T-cell (primary cell): ENCODE measurements around the gene CLDN25. TPM values are rescaled to one million over a fixed set of nuclear protein-coding genes. Genes with fewer than 3 reads are reported as not detected.
"Not testable (repeated sequence)": the region's sequence is repeated elsewhere in the genome, so short reads cannot be mapped to it uniquely, and the experiment has no call there.

Experiments used
- ATAC-seq, 4 experiments: fragments of 200-7000 bp in 3 of 4; fragments of 150-1000 bp in 1 of 4; cut with Tn5 transposase; replicated peaks in 1 of 4; 1 replicate in 3 of 4; 2 replicates in 1 of 4; pipeline ENCODE4 v1.10.0; 2021; ENCODE audit warnings: moderate library complexity in 3 of 4, mild to moderate bottlenecking in 2 of 4, moderate number of reproducible peaks in 1 of 4
- CTCF ChIA-PET, 2 donors: fragments of 300-600 bp; sonication (Branson Sonifier 250); formaldehyde crosslinking; loops; one replicate each; lab custom pipeline; 2022; ENCODE audit warnings: antibody characterized with exemption in 2 of 2; lab: Charles Lee
- POLR2A ChIA-PET, 2 donors: fragments of 300-600 bp; sonication (Branson Sonifier 250); formaldehyde crosslinking; loops; one replicate each; lab custom pipeline; 2022; ENCODE audit warnings: antibody characterized with exemption in 2 of 2; lab: Charles Lee
- DNase-seq, 35 experiments: peaks; one replicate each; pipeline versions ENCODE4 v3.0.0 to v3.0.0-alpha.2; 2013 to 2023
- H3K27ac ChIP-seq: one replicate; pipeline ENCODE4 v1.5.1; 2013; ENCODE audit warnings: low read length
- H3K27me3 ChIP-seq, 2 experiments: replicated peaks in 1 of 2; 1 replicate in 1 of 2; 2 replicates in 1 of 2; pipeline versions ENCODE4 v1.6.1 to v1.7.0; 2013; ENCODE audit warnings: low read length in 1 of 2, mixed read lengths in 1 of 2; ENCODE audit not compliant: control insufficient read depth in 2 of 2, insufficient read depth in 2 of 2; ENCODE audit errors: extremely low read depth in 1 of 2
- H3K36me3 ChIP-seq, 2 donors: 1 replicate in 1 of 2; 2 replicates in 1 of 2; pipeline versions ENCODE4 v1.6.1 to v1.7.0; 2013; ENCODE audit warnings: low read length in 1 of 2; ENCODE audit not compliant: control insufficient read depth in 2 of 2, insufficient read depth in 1 of 2; ENCODE audit errors: extremely low read depth in 1 of 2
- H3K4me1 ChIP-seq, 2 experiments: 1 replicate in 1 of 2; 2 replicates in 1 of 2; pipeline versions ENCODE4 v1.6.1 to v1.7.0; 2013; ENCODE audit warnings: low read length in 2 of 2, mixed read lengths in 1 of 2; ENCODE audit not compliant: insufficient read depth in 2 of 2, control insufficient read depth in 1 of 2; ENCODE audit errors: extremely low read depth in 1 of 2
- H3K4me3 ChIP-seq, 2 donors: 1 replicate in 1 of 2; 2 replicates in 1 of 2; pipeline versions ENCODE4 v1.5.1 to v1.7.0; 2013; ENCODE audit warnings: mild to moderate bottlenecking in 2 of 2, low read length in 1 of 2, moderate library complexity in 1 of 2; ENCODE audit not compliant: control insufficient read depth in 1 of 2; ENCODE audit errors: extremely low read depth in 1 of 2
- H3K9me3 ChIP-seq: 2 replicates; pipeline ENCODE4 v1.7.0; 2013
- H3K27ac Mint-ChIP-seq, 2 donors: one replicate each; pipeline ENCODE4 v1.8.0; 2020 to 2021; ENCODE audit warnings: mild to moderate bottlenecking in 2 of 2, mixed read lengths in 2 of 2
- H3K27me3 Mint-ChIP-seq, 2 donors: one replicate each; pipeline ENCODE4 v1.8.0; 2021 to 2022; ENCODE audit warnings: mixed read lengths in 2 of 2
- H3K36me3 Mint-ChIP-seq: one replicate; pipeline ENCODE4 v1.8.0; 2021; ENCODE audit warnings: mixed read lengths
- H3K4me1 Mint-ChIP-seq, 3 donors: one replicate each; pipeline ENCODE4 v1.8.0; 2020 to 2022; ENCODE audit warnings: mixed read lengths in 3 of 3, mild to moderate bottlenecking in 1 of 3
- H3K4me3 Mint-ChIP-seq, 3 donors: one replicate each; pipeline ENCODE4 v1.8.0; 2020 to 2022; ENCODE audit warnings: mild to moderate bottlenecking in 3 of 3, mixed read lengths in 3 of 3, moderate library complexity in 3 of 3
- H3K9me3 Mint-ChIP-seq, 3 donors: one replicate each; pipeline ENCODE4 v1.8.0; 2020 to 2022; ENCODE audit warnings: mixed read lengths in 3 of 3
- WGBS: methylation state at CpG from one replicate; pipeline ENCODE4 v1.1.5; 2013; ENCODE audit warnings: missing lambda C conversion rate; ENCODE audit not compliant: insufficient coverage; 5-methylcytosine and 5-hydroxymethylcytosine counted together
- total RNA-seq, 35 experiments: library from RNA in 6 of 35; stranded (reverse) in 6 of 35; fragments of 120-200 nt in 1 of 35; gene quantifications; one replicate each; pipeline versions ENCODE4 v1.2.1 to v1.2.4 and lab custom pipeline; 2013 to 2026

Gene CLDN25
- total RNA-seq, 5 donors from 2014 or later (not counting 1 experiment from before 2014, with no cell fraction given) = not detected

- peaks cover 11 to 26% (median 22%) of the 10 kb centered on the region in 3 donors for H3K4me1 Mint-ChIP-seq
- H3K4me3 ChIP-seq, DNase-seq, H3K27me3 Mint-ChIP-seq, H3K27me3 ChIP-seq, H3K27ac Mint-ChIP-seq, H3K9me3 Mint-ChIP-seq, H3K4me1 ChIP-seq, ATAC-seq, POLR2A ChIA-PET, H3K4me3 Mint-ChIP-seq, H3K27ac ChIP-seq, H3K9me3 ChIP-seq: not testable (repeated sequence)
- no CpG with 5 or more reads among the region's 2 CpGs for WGBS
- peaks cover under 1 to 33% of the 10 kb centered on the region in 2 donors for H3K36me3 ChIP-seq
- CTCF ChIA-PET = interaction anchor here in 1 of 2 donors (0.6 kb wide), 1 partner anchor 11 kb away, joined by 3 read pairs; the partner anchor contains the start of gene ZW10
- peaks cover 58% of the 10 kb centered on the region for H3K36me3 Mint-ChIP-seq
Observed at GRCh38 chr11:113763040-113763439, 16.6 kb upstream of the CLDN25 start.

DNA sequence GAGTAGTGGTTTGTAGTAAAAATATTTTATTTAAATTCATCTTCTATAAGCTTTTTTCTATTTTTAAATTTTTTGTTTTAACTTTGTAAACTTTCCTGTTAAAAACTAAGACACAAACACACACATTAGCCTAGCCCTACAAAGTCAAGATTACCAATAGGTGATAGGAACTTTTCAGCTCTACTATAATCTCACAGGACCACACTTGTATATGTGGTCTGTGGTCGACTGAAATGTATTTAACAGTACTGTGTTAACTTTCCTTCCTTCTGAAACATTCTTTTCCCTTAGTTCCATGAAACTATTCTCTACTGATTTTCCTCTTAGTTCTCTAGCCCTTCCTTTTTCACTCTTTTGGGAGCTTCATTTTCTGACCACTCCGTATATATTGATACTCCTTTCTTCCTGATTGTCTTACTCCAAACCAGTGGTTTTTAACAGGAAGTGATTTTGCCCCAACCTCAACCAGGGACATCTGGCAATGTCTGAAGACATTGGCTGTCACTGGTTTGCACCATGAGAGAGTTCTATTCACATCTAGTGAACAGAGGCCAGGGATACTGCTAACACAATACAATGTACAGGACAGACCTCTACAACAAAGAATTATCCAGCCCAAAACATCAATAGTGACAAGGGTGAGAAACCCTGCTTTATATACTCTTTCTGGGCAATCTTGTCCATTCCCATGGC, 14.9 kb upstream of the CLDN25 start:
- no peaks in the 10 kb centered on the region for H3K9me3 Mint-ChIP-seq
- no peaks in the 10 kb centered on the region for H3K27me3 ChIP-seq
- DNase-seq = no peak
- H3K36me3 ChIP-seq = peaks cover 5 to 28% of the 10 kb centered on the region in 2 donors
- no peak overlapping the region for H3K4me3 Mint-ChIP-seq
- no peaks in the 10 kb centered on the region for H3K27me3 Mint-ChIP-seq
- H3K36me3 Mint-ChIP-seq = peaks cover 51% of the 10 kb centered on the region
- no peaks in the 10 kb centered on the region for H3K9me3 ChIP-seq
- H3K27ac ChIP-seq = no peak overlapping the region
- ChIA-PET CTCF (interaction anchor here in 1 of 2 donors (0.6 kb wide), 1 partner anchor 132 kb away, joined by 4 read pairs; no protein-coding TSS in a partner anchor), POLR2A (interaction anchor here in 1 of 2 donors (0.6 kb wide), 2 partner anchors 35 to 207 kb away, joined by 3 read pairs; no protein-coding TSS in a partner anchor)
- no CpG with 5 or more reads among the region's 2 CpGs for WGBS
- no peak overlapping the region for H3K4me3 ChIP-seq
- H3K4me1 Mint-ChIP-seq = peaks cover 12 to 32% (median 28%) of the 10 kb centered on the region in 3 donors
- H3K27ac Mint-ChIP-seq = no peak overlapping the region
- ATAC-seq = no peak
- no peaks in the 10 kb centered on the region for H3K4me1 ChIP-seq

GRCh38 chr11:113771964-113772363, 7.6 kb upstream of the CLDN25 start:
- ChIA-PET CTCF (interaction anchor here in 1 of 2 donors (0.7 kb wide), 1 partner anchor 184 kb away, joined by 3 read pairs; no protein-coding TSS in a partner anchor), POLR2A (no interaction called here)
- peaks cover 5 to 8% of the 10 kb centered on the region in 2 donors for H3K36me3 ChIP-seq
- H3K9me3 ChIP-seq = no peaks in the 10 kb centered on the region
- peaks cover 33 to 42% (median 36%) of the 10 kb centered on the region in 3 donors for H3K4me1 Mint-ChIP-seq
- peaks cover 4 to 13% of the 10 kb centered on the region in 2 experiments for H3K4me1 ChIP-seq
- ATAC-seq (no peak), DNase-seq (no peak)
- H3K4me3 ChIP-seq = no peak overlapping the region
- no peak overlapping the region for H3K27ac ChIP-seq
- peaks cover 18% of the 10 kb centered on the region for H3K36me3 Mint-ChIP-seq
- H3K27me3 Mint-ChIP-seq = peaks cover 0 to 4% of the 10 kb centered on the region in 2 donors
- no CpG with 5 or more reads among the region's 3 CpGs for WGBS
- H3K9me3 Mint-ChIP-seq = no peaks in the 10 kb centered on the region
- H3K27me3 ChIP-seq = no peaks in the 10 kb centered on the region
- peak overlapping the region; percentile 97 to 100 (median 99) for H3K4me3 Mint-ChIP-seq
- H3K27ac Mint-ChIP-seq = no peak overlapping the region

- H3K27me3 Mint-ChIP-seq = peaks cover 2 to 6% of the 10 kb centered on the region in 2 donors
- DNase-seq (peak in 1 of 35 experiments; percentile 0), ATAC-seq (peak in 1 of 4 experiments; percentile 6)
- H3K27ac ChIP-seq = peak overlapping the region; percentile 28
- H3K36me3 ChIP-seq = peaks cover 4 to 7% of the 10 kb centered on the region in 2 donors
- H3K4me3 Mint-ChIP-seq = peak overlapping the region; percentile 97 to 100 (median 99)
- peaks cover 4 to 13% of the 10 kb centered on the region in 2 experiments for H3K4me1 ChIP-seq
- H3K9me3 Mint-ChIP-seq = no peaks in the 10 kb centered on the region
- CTCF ChIA-PET = interaction anchor here in 1 of 2 donors (0.6 to 1.0 kb wide), 3 partner anchors 9 to 398 kb away, joined by 3 read pairs; no protein-coding TSS in a partner anchor
- peak overlapping the region; percentile 82 to 92 for H3K27ac Mint-ChIP-seq
- H3K9me3 ChIP-seq = no peaks in the 10 kb centered on the region
- H3K4me1 Mint-ChIP-seq = peaks cover 22 to 33% (median 26%) of the 10 kb centered on the region in 3 donors
- H3K4me3 ChIP-seq = peak overlapping the region; percentile 82 to 92
- 0% methylated on average over 7 of the region's 10 CpGs for WGBS
- H3K27me3 ChIP-seq = no peaks in the 10 kb centered on the region
- POLR2A ChIA-PET = interaction anchor here in 1 of 2 donors (0.6 kb wide), 1 partner anchor 1791 kb away, joined by 3 read pairs; no protein-coding TSS in a partner anchor
- H3K36me3 Mint-ChIP-seq = peaks cover 8% of the 10 kb centered on the region
Observed at GRCh38 chr11:113773092-113773415, 6.5 kb upstream of the CLDN25 start.

DNA sequence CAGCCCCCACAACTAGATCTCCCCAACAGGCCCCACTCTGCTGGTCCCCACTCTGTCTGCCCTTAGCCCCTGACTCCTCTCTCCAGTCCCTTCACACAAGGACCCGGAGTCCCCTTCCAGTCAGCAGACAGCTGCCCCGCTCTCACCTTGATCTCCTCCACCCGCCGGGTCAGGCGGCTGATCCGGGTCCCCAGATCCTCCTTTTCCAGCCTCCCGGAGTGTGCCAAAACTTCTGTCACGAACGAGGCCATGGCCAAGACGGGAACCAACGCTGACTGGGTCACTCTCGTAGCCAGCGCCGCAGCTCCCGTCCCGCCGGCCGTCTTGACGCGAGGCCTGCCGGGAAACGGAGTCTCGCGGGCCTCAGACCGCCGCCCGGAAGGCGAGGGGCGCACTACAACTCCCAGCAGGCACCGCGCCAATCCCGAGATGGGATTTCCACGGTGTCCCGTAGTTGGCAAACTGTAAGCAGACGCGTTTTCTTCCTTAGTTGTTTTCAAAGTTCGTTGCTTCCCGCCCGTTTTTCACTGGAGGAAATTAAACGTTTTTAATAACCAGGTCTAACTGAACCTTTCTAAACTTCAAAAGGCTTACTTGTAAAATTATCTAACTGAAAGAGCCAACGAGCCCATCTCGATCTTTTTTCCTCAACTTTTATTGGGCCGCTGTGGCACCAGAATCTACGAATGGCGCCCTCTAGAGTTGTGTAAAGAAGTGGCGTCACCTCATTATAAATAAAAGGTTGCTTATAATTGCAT, 6.0 kb upstream of the CLDN25 start, which contains the start of gene ZW10:
Gene ZW10, minus strand, starts transcription at position 277 of the 758 bp plus-strand sequence. Its CDS starts 26 bp downstream, at position 251.
- H3K36me3 Mint-ChIP-seq = peaks cover 6% of the 10 kb centered on the region

More for the DNA sequence above, 6.0 kb upstream of the CLDN25 start, which contains the start of gene ZW10:
- peaks cover 21 to 32% (median 23%) of the 10 kb centered on the region in 3 donors for H3K4me1 Mint-ChIP-seq
- Histone ChIP-seq H3K4me3 (peak within 1 kb of the TSS; percentile 82 to 92), H3K9me3 (no peaks in the 10 kb centered on the region), H3K27me3 (no peaks in the 10 kb centered on the region), H3K4me1 (peaks cover 4 to 13% of the 10 kb centered on the region in 2 experiments), H3K27ac (peak within 1 kb of the TSS; percentile 28), H3K36me3 (peaks cover 0 to 2% of the 10 kb centered on the region in 2 donors)
- peaks cover 3 to 8% of the 10 kb centered on the region in 2 donors for H3K27me3 Mint-ChIP-seq
- no peaks in the 10 kb centered on the region for H3K9me3 Mint-ChIP-seq
- peak within 1 kb of the TSS; percentile 82 to 92 for H3K27ac Mint-ChIP-seq
- DNase-seq (peak; percentile 85 to 96 (median 90)), ATAC-seq (peak; percentile 98 to 99 (median 98))
- ChIA-PET POLR2A (interaction anchor here in 1 of 2 donors (0.6 kb wide), 1 partner anchor 1791 kb away, joined by 3 read pairs; no protein-coding TSS in a partner anchor), CTCF (interaction anchor here in 1 of 2 donors (0.6 to 1.0 kb wide), 4 partner anchors 11 to 398 kb away, joined by 3 to 4 read pairs (median 3); no protein-coding TSS in a partner anchor)
- peak within 1 kb of the TSS; percentile 97 to 100 (median 99) for H3K4me3 Mint-ChIP-seq
- under 1% methylated on average over 38 of the region's 46 CpGs for WGBS
